Measurements from ENCODE around the gene KIF25.

The KIF25 gene, protein sequence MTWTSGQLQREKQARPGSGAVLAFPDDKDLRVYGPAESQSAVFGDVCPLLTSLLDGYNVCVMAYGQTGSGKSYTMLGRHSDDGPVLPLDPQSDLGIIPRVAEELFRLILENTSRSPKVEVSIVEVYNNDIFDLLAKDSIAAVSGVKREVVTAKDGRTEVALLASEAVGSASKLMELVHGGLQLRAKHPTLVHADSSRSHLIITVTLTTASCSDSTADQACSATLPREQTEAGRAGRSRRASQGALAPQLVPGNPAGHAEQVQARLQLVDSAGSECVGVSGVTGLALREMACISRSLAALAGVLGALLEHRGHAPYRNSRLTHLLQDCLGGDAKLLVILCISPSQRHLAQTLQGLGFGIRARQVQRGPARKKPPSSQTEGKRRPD

GRCh38 chr6:167997642-167998041 is at the start of gene KIF25:
TSS of gene KIF25 (plus strand) at chr6:167997671. CDS start at chr6:168029586, 31,915 bp downstream.
- Histone ChIP-seq H3K27ac (no peak within 1 kb of the TSS), H3K4me3 (no peak within 1 kb of the TSS)

DNA sequence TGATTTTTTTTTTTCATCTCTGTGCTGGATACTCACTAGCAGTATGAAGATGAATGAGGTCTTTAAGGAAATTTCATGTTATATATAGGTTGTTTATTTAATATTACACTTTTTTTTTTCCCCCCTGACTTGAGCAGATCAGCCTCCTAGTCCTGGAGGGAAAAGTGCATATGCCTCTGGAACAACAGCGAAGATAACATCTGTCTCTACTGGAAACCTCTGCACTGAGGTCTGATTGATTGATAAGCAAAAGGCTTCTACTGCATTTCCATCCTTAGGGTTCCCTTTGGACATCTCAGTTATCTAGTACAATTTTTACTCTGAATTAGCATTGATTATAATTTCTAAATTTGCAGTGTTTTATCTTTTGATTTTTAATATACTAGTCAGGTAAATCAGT is 49.8 kb upstream of the KIF25 start:
- no peak overlapping the region for H3K27ac ChIP-seq
- no peak overlapping the region for H3K4me3 ChIP-seq

DNA sequence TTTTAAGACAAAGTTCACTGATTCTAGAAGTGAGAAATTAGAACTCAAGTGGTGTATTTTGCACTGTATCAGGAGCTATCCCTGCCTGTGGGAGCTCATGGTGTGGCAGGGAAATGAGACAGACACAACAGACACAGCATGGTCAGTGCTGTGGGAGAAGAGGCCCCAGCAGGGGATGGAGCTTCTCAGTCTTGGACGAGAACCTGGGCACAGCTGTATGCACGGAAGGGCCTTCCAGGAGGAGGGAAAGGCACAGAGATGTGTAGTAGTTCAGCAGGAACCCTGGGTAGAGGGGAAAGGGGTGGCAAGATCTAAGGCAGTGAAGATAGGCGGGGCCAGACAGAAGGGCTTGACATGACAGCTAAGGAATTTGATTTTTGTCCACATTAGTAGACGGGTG is 48.8 kb upstream of the KIF25 start:
- Histone ChIP-seq H3K27ac (no peak overlapping the region), H3K4me3 (no peak overlapping the region)

GRCh38 chr6:167949121-167949684 is 48.3 kb upstream of the KIF25 start:
- no peak overlapping the region for H3K27ac ChIP-seq
- no peak overlapping the region for H3K4me3 ChIP-seq

GRCh38 chr6:167951781-167952511 is 45.5 kb upstream of the KIF25 start:
- H3K4me3 ChIP-seq: no peak overlapping the region
- no peak overlapping the region for H3K27ac ChIP-seq

DNA sequence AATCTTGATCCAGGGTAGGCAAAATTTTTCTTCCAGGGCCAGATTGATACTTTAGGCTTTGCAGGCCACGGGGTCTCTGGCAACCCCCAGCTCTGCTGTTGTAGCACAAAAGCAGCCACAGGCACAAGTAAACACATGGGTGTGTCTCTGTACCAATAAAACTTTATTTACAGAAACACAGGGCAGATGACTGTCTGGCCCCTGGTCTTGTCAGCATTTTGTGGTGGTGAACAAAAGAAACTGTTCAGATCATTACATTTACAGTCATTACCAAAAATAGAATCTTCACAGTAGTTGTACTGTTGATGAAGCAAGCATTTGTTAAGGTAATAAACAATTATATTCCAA is 45.0 kb upstream of the KIF25 start:
- no peak overlapping the region for H3K27ac ChIP-seq

DNA sequence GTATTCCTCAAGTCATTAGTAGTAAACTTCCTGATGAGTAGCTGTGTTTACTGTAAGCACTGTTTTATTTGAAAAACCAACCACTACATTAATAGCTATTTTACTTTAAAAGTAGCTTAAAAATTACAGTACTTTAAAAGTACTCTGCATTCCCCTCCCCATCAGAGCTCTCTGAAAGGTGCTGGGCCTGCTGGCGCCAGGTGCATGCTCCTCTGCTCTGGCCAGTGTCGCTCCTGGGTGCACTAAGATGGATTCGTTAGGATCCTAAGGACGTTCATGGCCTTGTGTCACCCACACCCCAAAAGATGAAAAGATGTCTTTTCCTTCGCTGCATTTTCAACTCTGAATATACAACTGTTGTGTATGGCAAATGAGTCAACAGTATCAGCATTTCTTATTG is 43.9 kb upstream of the KIF25 start:
- no peak overlapping the region for H3K4me3 ChIP-seq
- H3K27ac ChIP-seq: no peak overlapping the region

More for the DNA sequence above, 45.0 kb upstream of the KIF25 start:
- no peak overlapping the region for H3K4me3 ChIP-seq

- Histone ChIP-seq H3K4me3 (no peak overlapping the region), H3K27ac (no peak overlapping the region)
Observed at GRCh38 chr6:167954151-167954550, 43.3 kb upstream of the KIF25 start.

DNA sequence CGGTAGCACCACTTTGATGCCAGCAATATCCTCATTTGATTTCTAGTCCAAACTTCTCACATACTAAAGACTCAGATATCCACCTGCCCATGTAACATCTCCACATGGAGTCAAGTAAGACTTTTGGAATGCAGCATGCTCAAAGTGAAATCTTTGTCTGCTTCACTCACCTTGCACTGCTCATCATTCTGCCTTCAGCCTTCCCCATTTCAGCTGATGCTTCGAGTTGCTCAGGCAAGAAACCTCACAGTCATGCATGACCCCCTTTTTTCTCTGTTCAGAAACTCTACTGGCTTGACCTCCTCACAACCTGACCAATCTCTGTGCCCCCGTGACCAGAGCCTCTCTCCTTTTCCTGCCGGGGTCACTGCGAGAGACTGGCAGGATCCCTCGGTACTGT is 41.0 kb upstream of the KIF25 start:
- Histone ChIP-seq H3K4me3 (no peak overlapping the region), H3K27ac (no peak overlapping the region)

- no peak overlapping the region for H3K27ac ChIP-seq
Observed at GRCh38 chr6:167956983-167957492, 40.4 kb upstream of the KIF25 start.

DNA sequence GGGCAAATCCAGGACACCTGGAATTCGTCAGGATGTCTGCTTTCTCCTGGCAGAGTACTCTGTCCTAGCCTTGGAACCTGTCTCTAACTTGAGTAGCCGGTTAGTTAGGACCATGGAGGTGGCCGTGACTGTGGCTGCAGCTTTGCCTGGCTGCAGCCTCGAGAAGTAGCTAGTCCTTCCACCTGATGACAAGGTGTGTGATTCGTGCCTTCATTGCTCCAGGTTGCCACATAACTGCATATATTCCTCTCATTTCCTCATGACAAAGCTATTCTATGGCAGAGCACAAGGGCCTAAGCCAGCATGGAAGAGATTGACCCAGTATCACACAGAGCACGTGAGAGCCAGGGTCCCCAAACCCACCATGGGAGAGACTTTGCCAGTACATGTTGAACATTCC is 39.8 kb upstream of the KIF25 start:
- H3K27ac ChIP-seq: no peak overlapping the region

More at GRCh38 chr6:167956983-167957492, 40.4 kb upstream of the KIF25 start:
- no peak overlapping the region for H3K4me3 ChIP-seq

DNA sequence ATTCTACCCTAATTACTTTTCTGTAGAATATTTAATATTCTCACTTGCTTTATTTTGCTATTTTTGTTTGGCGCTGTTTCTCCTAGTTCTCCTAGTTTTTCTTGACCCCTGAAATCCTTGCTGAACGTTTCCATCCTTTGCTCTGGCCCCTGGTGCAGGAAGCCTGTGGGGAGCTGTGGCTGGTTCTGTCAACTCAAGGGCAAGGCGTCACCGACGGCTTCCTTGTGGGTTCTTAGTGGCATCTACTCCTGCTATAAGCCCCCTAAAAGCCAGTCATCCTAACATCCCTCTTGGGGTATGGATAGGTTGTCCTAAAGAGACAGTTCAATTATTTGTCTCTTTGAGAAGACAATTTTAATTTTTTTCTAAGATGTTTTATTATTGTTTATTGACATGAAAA is 36.9 kb upstream of the KIF25 start:
- H3K27ac ChIP-seq: no peak overlapping the region
- H3K4me3 ChIP-seq: no peak overlapping the region

More for the DNA sequence above, 39.8 kb upstream of the KIF25 start:
- no peak overlapping the region for H3K4me3 ChIP-seq

- Histone ChIP-seq H3K27ac (no peak overlapping the region), H3K4me3 (no peak overlapping the region)
Observed at GRCh38 chr6:167962711-167963110, 34.8 kb upstream of the KIF25 start.

- H3K27ac ChIP-seq: no peak overlapping the region
Observed at GRCh38 chr6:167963589-167964057, 33.8 kb upstream of the KIF25 start.

DNA sequence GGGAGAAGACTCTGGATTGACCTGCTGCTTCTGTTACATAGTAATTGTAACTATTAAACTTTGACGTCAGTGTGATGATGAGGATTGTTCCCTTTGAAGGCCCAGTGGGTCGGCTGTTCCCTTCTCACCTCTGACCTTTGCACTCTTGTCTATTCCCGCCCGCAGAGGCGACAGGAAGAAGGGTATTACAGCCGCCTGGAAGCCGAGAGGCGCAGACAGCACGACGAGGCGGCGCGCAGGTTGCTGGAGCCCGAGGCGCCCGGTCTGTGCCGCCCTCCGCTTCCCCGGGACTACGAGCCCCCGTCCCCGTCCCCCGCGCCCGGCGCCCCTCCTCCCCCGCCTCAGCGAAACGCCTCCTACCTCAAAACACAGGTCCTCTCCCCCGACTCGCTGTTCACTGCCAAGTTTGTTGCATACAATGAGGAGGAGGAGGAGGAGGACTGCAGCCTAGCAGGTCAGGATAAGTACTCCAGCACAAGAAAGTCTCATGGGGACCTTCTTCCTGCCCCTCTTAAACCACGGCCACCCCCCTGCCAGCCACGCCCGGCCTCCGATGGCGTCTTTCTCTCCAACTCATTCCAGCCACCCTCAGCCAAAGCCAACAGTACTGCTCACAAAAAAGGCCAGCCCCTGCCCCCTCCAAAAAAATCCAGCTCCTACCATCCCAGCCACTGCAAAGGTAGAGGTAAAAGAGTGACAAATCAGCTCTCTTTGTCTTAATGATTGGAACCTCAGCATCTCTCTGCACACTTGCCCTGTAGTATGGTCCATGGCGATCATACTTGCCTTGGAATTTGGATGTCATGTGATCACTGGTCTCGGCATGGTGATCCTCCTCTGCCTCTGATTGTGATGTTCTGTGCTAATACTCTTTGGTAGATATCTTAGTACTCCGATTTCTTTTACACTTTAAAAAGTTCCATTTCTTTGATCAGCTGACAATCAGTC is 31.6 kb upstream of the KIF25 start:
- Histone ChIP-seq H3K27ac (no peak overlapping the region), H3K4me3 (no peak overlapping the region)

More at GRCh38 chr6:167963589-167964057, 33.8 kb upstream of the KIF25 start:
- no peak overlapping the region for H3K4me3 ChIP-seq

GRCh38 chr6:167966540-167966905 is 30.9 kb upstream of the KIF25 start:
- Histone ChIP-seq H3K27ac (no peak overlapping the region), H3K4me3 (no peak overlapping the region)

- Histone ChIP-seq H3K27ac (no peak overlapping the region), H3K4me3 (no peak overlapping the region)
Observed at GRCh38 chr6:167968091-167968490, 29.4 kb upstream of the KIF25 start.

- Histone ChIP-seq H3K4me3 (no peak overlapping the region), H3K27ac (no peak overlapping the region)
Observed at GRCh38 chr6:167970230-167970629, 27.2 kb upstream of the KIF25 start.

GRCh38 chr6:167972193-167972592 is 25.3 kb upstream of the KIF25 start:
- no peak overlapping the region for H3K27ac ChIP-seq
- no peak overlapping the region for H3K4me3 ChIP-seq
